Measurements from ENCODE around the gene NAV2. TPM values are rescaled to one million over a fixed set of nuclear protein-coding genes. Genes with fewer than 3 reads are reported as not detected.

The NAV2 gene
- total and polyA plus RNA-seq, 10 donors = 0.46 to 11.6 (median 4.1) TPM

GRCh38 chr11:19772480-19772879, 59.8 kb downstream of the NAV2 start:
- intact Hi-C loops (cut with DNase I; ENCODE audit: low total_unique reads) = no loop called here
- Histone ChIP-seq H3K4me1 (peaks cover 0 to 9% (median 4%) of the 10 kb centered on the region in 6 donors), H3K9me3 (no peaks in the 10 kb centered on the region), H3K27me3 (replicated peaks in 1 of 7) (peaks cover 0 to 31% (median 5%) of the 10 kb centered on the region in 7 donors), H3K36me3 (no peaks in the 10 kb centered on the region), H3K4me3 (no peak overlapping the region), H3K27ac (no peak overlapping the region)
- TF ChIP-seq POLR2AphosphoS5 (IDR thresholded peaks at IDR 0.05) (no peak), CTCF (IDR thresholded peaks at IDR 0.05 in 8 of 11, conservative IDR thresholded peaks at IDR 0.05 in 3 of 11) (no peak)
- no peak for DNase-seq
- WGBS, 5 donors = 61 to 74% (median 72%) methylated on average over 4 of the region's 4 CpGs

GRCh38 chr11:19774329-19774728, 61.7 kb downstream of the NAV2 start:
- Histone ChIP-seq H3K4me3 (no peak overlapping the region), H3K27ac (no peak overlapping the region), H3K4me1 (peaks cover 0 to 18% (median 11%) of the 10 kb centered on the region in 6 donors), H3K36me3 (no peaks in the 10 kb centered on the region), H3K27me3 (replicated peaks in 1 of 7) (peaks cover 0 to 43% (median 7%) of the 10 kb centered on the region in 7 donors), H3K9me3 (no peaks in the 10 kb centered on the region)
- intact Hi-C loops (cut with DNase I; ENCODE audit: low total_unique reads) = no loop called here
- TF ChIP-seq CTCF (IDR thresholded peaks at IDR 0.05 in 8 of 11, conservative IDR thresholded peaks at IDR 0.05 in 3 of 11) (no peak), POLR2AphosphoS5 (IDR thresholded peaks at IDR 0.05) (no peak), POLR2A (IDR thresholded peaks at IDR 0.05) (no peak)
- WGBS, 5 donors = 87 to 100% (median 95%) methylated on average over 3 of the region's 3 CpGs
- no peak for DNase-seq

GRCh38 chr11:19774817-19775580, 62.4 kb downstream of the NAV2 start:
- Histone ChIP-seq H3K9me3 (no peaks in the 10 kb centered on the region), H3K36me3 (no peaks in the 10 kb centered on the region), H3K4me1 (peaks cover 0 to 18% (median 11%) of the 10 kb centered on the region in 6 donors), H3K4me3 (no peak overlapping the region), H3K27ac (no peak overlapping the region), H3K27me3 (replicated peaks in 1 of 7) (peaks cover 0 to 45% (median 7%) of the 10 kb centered on the region in 7 donors)
- 73 to 84% (median 79%) methylated on average over 3 of the region's 3 CpGs for whole genome bisulfite sequencing, 5 donors
- intact Hi-C loops (cut with DNase I; ENCODE audit: low total_unique reads) = no loop called here
- no peak for TF ChIP-seq POLR2AphosphoS5 (IDR thresholded peaks at IDR 0.05)
- no peak for TF ChIP-seq POLR2A (IDR thresholded peaks at IDR 0.05)
- TF ChIP-seq CTCF (IDR thresholded peaks at IDR 0.05 in 8 of 11, conservative IDR thresholded peaks at IDR 0.05 in 3 of 11) = no peak
- no peak for DNase-seq

GRCh38 chr11:19775622-19776021, 63.0 kb downstream of the NAV2 start:
- peaks cover 0 to 18% (median 11%) of the 10 kb centered on the region in 6 donors for H3K4me1 ChIP-seq
- WGBS, 5 donors = 83 to 90% (median 86%) methylated on average over 4 of the region's 4 CpGs
- no peak for TF ChIP-seq CTCF (IDR thresholded peaks at IDR 0.05 in 8 of 11, conservative IDR thresholded peaks at IDR 0.05 in 3 of 11)
- TF ChIP-seq POLR2AphosphoS5 (IDR thresholded peaks at IDR 0.05) = no peak
- no peak for TF ChIP-seq POLR2A (IDR thresholded peaks at IDR 0.05)
- no peaks in the 10 kb centered on the region for H3K36me3 ChIP-seq
- DNase-seq = no peak
- H3K9me3 ChIP-seq = no peaks in the 10 kb centered on the region
- no peak overlapping the region for H3K4me3 ChIP-seq
- H3K27me3 ChIP-seq (replicated peaks in 1 of 7) = peaks cover 0 to 45% (median 7%) of the 10 kb centered on the region in 7 donors
- intact Hi-C loops (cut with DNase I; ENCODE audit: low total_unique reads) = no loop called here
- H3K27ac ChIP-seq = no peak overlapping the region
